MCF 10A (cell line): ENCODE data around the gene PYGM. TPM values are rescaled to one million over a fixed set of nuclear protein-coding genes. Genes with fewer than 3 reads are reported as not detected.

Experiments used
- BruUV-seq: library from RNA; stranded (reverse); fragments of 400-500 nt; replicated peaks from 2 replicates; lab custom pipeline; 2021; lab: Mats Ljungman, UMichigan
- CTCF ChIA-PET: fragments of 300-600 bp; sonication (Branson Sonifier 250); formaldehyde crosslinking; extraction: SDS; loops from one replicate; lab custom pipeline; 2021; ENCODE audit warnings: antibody characterized with exemption, inconsistent platforms; lab: Yijun Ruan, JAX
- POLR2A ChIA-PET: fragments of 300-600, 350-650 bp; sonication (Branson Sonifier 250); formaldehyde crosslinking; extraction: SDS; loops from one replicate; lab custom pipeline; 2020; ENCODE audit warnings: antibody characterized with exemption, inconsistent platforms; lab: Yijun Ruan, JAX
- DNase-seq: peaks from one replicate; pipeline ENCODE4 v3.0.0-alpha.2; 2018; ENCODE audit not compliant: unreplicated experiment
- H3K27ac Mint-ChIP-seq: one replicate; pipeline ENCODE4 v1.8.0; 2022; ENCODE audit warnings: mild to moderate bottlenecking, low read depth, mixed read lengths; ENCODE audit not compliant: unreplicated experiment
- H3K27me3 Mint-ChIP-seq: one replicate; pipeline ENCODE4 v1.8.0; 2022; ENCODE audit warnings: mixed read lengths; ENCODE audit not compliant: insufficient read depth, unreplicated experiment
- H3K36me3 Mint-ChIP-seq: one replicate; pipeline ENCODE4 v1.8.0; 2022; ENCODE audit warnings: mild to moderate bottlenecking, moderate library complexity, mixed read lengths; ENCODE audit not compliant: insufficient read depth, unreplicated experiment
- H3K4me1 Mint-ChIP-seq: one replicate; pipeline ENCODE4 v1.8.0; 2022; ENCODE audit warnings: mixed read lengths; ENCODE audit not compliant: insufficient read depth, unreplicated experiment
- H3K4me3 Mint-ChIP-seq: one replicate; pipeline ENCODE4 v1.8.0; 2022; ENCODE audit warnings: mild to moderate bottlenecking, moderate library complexity, mixed read lengths; ENCODE audit not compliant: unreplicated experiment
- H3K9me3 Mint-ChIP-seq: one replicate; pipeline ENCODE4 v1.8.0; 2022; ENCODE audit warnings: mixed read lengths; ENCODE audit not compliant: unreplicated experiment
- CTCF ChIP-seq: fragments of 200-600 bp; IDR thresholded peaks from one replicate; pipeline ENCODE4 v1.8.0; 2022; ENCODE audit warnings: antibody characterized with exemption, mild to moderate bottlenecking; ENCODE audit not compliant: unreplicated experiment
- intact Hi-C: fragments of 100-400 bp; cut with micrococcal nuclease; formaldehyde crosslinking; loops from 2 replicates; pipeline ENCODE4 v1.14.1; 2022
- total RNA-seq: library from RNA; stranded (reverse); gene quantifications from 2 replicates; pipeline ENCODE4 v1.2.3, GENCODE V29; 2022

The PYGM gene
- total RNA-seq, 1 experiment from 2014 or later: 0.09 TPM

GRCh38 chr11:64721359-64721699 lies 38.4 kb downstream of the PYGM start:
- no peak for TF ChIP-seq CTCF
- H3K27ac Mint-ChIP-seq: no peak overlapping the region
- H3K4me3 Mint-ChIP-seq: no peak overlapping the region
- CTCF ChIA-PET: interaction anchor here (0.7 to 1.2 kb wide), 3 partner anchors 17 to 272 kb away, joined by 3 to 4 read pairs (median 3); no protein-coding TSS in a partner anchor
- peaks cover 65% of the 10 kb centered on the region for H3K27me3 Mint-ChIP-seq
- BruUV-seq: no TSS peak
- intact Hi-C loops: no loop called here
- no peaks in the 10 kb centered on the region for H3K4me1 Mint-ChIP-seq
- no peaks in the 10 kb centered on the region for H3K36me3 Mint-ChIP-seq
- POLR2A ChIA-PET: no interaction called here
- no peaks in the 10 kb centered on the region for H3K9me3 Mint-ChIP-seq
- DNase-seq: no peak

- H3K4me3 Mint-ChIP-seq: no peak overlapping the region
- no peak for DNase-seq
- H3K27me3 Mint-ChIP-seq: peaks cover 70% of the 10 kb centered on the region
- H3K9me3 Mint-ChIP-seq: no peaks in the 10 kb centered on the region
- CTCF ChIA-PET: interaction anchor here (0.6 to 3.0 kb wide), 6 partner anchors 16 to 270 kb away, joined by 3 to 11 read pairs (median 5); no protein-coding TSS in a partner anchor
- POLR2A ChIA-PET: no interaction called here
- no peak overlapping the region for H3K27ac Mint-ChIP-seq
- TF ChIP-seq CTCF: no peak
- intact Hi-C loops: no loop called here
- BruUV-seq: no TSS peak
- no peaks in the 10 kb centered on the region for H3K4me1 Mint-ChIP-seq
- no peaks in the 10 kb centered on the region for H3K36me3 Mint-ChIP-seq
Observed at GRCh38 chr11:64720640-64721358, 39.0 kb downstream of the PYGM start.

GRCh38 chr11:64720167-64720566 lies 39.6 kb downstream of the PYGM start:
- intact Hi-C loops: no loop called here
- no peak overlapping the region for H3K4me3 Mint-ChIP-seq
- no TSS peak for BruUV-seq
- H3K9me3 Mint-ChIP-seq: no peaks in the 10 kb centered on the region
- POLR2A ChIA-PET: no interaction called here
- CTCF ChIA-PET: interaction anchor here (0.7 to 3.0 kb wide), 5 partner anchors 16 to 269 kb away, joined by 3 to 11 read pairs (median 3); no protein-coding TSS in a partner anchor
- H3K4me1 Mint-ChIP-seq: no peaks in the 10 kb centered on the region
- no peaks in the 10 kb centered on the region for H3K36me3 Mint-ChIP-seq
- peaks cover 76% of the 10 kb centered on the region for H3K27me3 Mint-ChIP-seq
- no peak overlapping the region for H3K27ac Mint-ChIP-seq
- no peak for DNase-seq
- no peak for TF ChIP-seq CTCF

- DNase-seq: no peak
- Mint-ChIP-seq H3K27ac (no peak overlapping the region), H3K36me3 (no peaks in the 10 kb centered on the region), H3K27me3 (peaks cover 84% of the 10 kb centered on the region), H3K4me3 (no peak overlapping the region), H3K4me1 (no peaks in the 10 kb centered on the region), H3K9me3 (no peaks in the 10 kb centered on the region)
- ChIA-PET CTCF (interaction anchor here (0.5 to 3.0 kb wide), 7 partner anchors 15 to 314 kb away, joined by 3 to 11 read pairs (median 3); no protein-coding TSS in a partner anchor), POLR2A (no interaction called here)
- intact Hi-C loops: no loop called here
- no TSS peak for BruUV-seq
- no peak for TF ChIP-seq CTCF
Observed at GRCh38 chr11:64719406-64719805, 40.4 kb downstream of the PYGM start.
